ENCODE data around the gene SLC25A13.
A peak's percentile ranks its signal among the peaks of the same experiment; 100 is the strongest.

The SLC25A13 gene

DNA sequence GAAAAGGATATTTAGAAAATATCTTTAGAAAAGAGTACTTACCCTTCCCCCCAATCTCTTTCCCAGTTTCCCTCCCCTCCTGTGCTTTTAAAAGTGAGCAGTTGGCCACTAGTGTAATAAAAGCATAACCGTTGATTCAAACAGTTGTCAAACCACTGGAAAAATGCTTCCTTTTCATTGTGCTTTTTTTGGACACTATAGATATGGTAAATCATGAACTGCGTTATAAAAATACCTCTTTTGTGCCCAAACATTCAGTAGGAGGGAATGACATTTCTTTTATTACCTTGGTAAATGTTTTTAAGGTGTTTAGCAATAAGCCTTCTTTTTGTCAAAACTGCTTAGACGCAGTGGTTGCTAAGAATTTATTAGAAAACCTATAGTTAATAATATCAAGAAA, 232.4 kb downstream of the SLC25A13 start:
- DNase-seq (ENCODE audit: low spot score), result no peak

DNA sequence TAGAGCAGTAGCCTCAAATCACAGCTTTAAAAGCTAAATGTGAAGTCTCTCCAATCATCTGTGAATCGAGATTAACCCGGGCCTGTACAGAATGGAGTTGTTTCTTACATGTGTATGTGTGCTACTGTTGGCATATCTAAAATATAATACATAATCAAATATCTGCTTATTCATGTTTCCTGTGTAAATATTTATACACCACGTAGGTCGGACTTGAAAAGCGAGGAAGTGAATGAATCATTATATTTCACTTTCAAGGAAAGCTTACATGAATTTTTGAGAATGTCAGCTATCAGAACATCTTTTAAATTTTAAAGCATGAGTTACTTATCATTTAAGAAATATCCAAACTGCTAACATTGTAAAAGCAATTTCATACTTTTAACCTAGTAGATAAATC, 233.3 kb downstream of the SLC25A13 start:
- no peak for DNase-seq (ENCODE audit: low spot score)

DNA sequence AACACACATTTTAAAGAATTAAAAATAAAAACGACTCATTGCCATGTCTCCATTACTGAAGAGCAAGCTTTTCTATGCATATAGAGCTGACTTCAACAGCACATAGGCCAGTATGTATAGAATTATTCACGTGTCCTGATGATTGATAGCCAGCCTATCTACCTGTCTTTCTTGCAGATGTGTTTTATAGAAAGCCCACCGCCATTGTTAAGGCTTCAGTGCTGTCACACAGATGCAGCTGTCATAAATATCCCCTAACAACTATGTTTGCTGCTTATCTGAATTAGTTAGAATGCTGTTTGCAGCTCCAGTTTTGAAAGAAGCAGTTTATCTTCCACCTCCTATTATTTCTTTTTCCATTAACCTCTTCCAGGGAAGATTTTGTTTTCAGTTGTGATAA, 235.9 kb downstream of the SLC25A13 start:
- DNase-seq (ENCODE audit: low spot score), result no peak

DNA sequence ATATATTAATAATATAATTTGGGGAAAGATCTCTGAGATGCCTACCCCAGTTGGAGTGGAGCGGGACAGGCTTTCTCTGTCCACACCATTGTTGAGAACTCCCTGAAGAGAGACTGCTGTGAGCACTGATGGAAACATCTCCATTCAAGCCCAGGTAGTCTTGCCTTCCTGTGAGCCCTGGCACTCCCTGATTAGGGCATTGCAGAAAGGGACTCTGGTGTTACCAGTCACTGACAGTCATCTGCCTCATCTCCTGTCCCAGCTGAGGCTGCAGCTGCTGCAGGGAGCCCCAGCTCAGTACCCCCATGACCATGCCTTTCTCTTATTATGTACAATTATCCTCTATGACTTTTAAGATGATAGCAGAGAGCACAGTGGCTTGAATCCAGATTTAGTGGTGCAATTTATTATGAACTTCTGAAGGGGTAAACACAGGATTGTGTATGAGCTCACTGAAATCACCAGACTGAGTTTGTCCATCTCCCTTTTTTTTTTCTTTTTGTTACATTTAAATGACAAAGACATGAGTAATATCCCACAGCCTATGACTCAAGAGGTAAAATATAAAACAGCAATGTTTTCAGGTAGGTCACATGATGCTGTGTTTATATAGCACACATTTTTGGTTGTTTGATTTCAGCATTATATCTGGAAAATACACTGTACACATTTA, 236.9 kb downstream of the SLC25A13 start:
- no peak for DNase-seq (ENCODE audit: low spot score)

DNA sequence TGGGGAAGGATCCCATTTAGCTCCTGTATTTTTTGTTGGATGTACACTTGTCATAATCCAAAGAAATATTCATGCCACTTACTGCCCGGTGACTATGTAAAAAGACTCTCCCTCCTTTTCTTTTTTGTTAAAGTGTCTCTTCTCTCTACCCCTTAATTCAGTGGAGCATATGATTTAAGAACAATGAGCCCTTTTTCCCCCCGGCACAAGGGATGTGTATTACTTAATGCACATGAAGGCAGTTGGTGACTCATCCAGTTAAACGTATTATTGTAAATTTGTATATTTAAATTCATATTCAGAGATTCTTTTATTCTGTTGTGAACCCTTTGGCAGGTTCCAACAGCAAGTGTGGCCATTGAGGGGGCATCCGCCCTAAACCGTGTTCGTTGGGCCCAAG, 241.9 kb downstream of the SLC25A13 start:
- no peak for DNase-seq (ENCODE audit: low spot score)

DNA sequence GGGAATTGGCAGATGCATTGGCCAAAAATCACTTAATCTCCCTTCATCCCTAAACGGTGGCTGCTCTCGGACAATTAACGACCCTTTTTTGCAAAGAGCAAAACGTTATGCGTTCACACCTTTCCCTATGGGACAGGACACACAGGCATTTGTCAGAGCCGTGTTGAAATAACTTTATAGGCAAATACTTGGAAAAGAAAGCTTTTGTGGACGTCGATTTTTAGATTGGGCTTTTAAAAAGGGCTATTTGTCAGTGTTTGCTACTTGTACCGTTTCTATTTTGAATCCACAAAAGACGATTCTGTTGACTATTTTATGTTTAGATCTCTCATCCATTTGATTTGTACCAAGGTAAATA, 245.6 kb downstream of the SLC25A13 start:
- no peak for DNase-seq (ENCODE audit: low spot score)

DNA sequence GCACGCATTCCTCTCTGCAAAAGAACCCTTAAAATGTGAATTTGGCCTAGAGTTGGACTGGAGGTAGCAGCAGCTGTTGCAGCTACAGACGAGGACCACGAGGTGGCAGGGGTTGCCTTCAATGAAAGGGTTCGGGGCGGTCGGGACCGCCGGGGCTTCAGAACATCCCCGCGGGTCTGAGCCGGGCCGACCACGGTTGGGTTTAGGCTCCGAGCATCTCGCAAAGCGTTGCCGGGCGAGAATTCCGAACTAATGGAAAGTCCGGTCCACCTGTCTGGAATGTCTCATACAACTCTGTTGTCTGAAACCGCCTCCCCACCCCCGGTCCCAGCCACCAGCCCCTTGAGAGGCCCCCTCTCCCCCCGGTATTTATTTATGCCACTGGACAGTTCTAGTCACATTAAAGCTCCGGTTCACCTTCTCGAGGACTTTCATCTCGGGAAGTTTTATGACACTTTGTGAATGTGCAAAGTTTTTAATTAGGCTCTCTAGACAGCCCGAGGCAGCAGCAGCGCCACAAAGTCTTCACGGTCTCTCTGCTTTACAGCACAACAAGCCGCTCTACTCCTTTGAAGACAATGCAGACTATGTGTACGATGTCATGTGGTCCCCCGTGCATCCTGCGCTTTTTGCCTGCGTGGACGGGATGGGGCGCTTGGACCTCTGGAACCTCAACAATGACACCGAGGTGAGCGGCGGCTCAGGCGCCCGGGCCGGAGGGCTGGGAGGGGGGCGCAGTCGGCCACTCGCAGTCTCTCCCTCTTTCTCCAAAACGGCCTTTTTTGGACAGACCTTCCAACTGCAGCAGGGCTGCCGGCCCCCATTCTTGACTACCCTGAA, 246.2 kb downstream of the SLC25A13 start:
- peak; percentile 67 for DNase-seq (ENCODE audit: low spot score)

DNA sequence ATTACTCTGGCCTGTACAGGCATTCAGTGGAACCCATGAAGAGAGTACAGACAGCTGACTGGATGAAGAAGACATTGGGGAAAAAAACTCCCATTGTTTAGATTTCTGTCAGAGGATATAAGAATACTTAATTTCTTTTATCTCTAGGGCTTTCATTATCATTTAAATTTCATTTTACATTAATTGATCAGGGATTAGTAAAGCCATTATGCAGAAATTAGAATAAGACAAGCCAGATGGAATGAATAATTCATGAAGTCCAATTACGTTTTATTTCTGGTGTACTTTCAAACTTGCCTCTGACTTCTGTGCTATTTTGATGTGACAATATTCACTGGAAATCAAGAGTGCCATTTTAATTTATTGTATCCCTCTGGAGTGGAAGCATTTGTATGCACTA, 247.0 kb downstream of the SLC25A13 start:
- DNase-seq (ENCODE audit: low spot score), result no peak

Measured in NAMALWA (cell line).